GM20000 (cell line): ENCODE measurements around the gene MFSD8.
"Not testable (repeated sequence)": the region's sequence is repeated elsewhere in the genome, so short reads cannot be mapped to it uniquely, and the experiment has no call there.

Experiments used
- DNase-seq: peaks from one replicate; pipeline ENCODE4 v3.0.0; 2012; ENCODE audit warnings: low spot score
- TF ChIP-seq, protein P1 (sequence below): IDR thresholded peaks from 2 replicates; pipeline ENCODE4 v1.5.1; 2012; ENCODE audit warnings: mild to moderate bottlenecking, control low read depth; ENCODE audit errors: extremely low read depth, missing control alignments

MFSD8 gene

GRCh38 chr4:127922226-127922625, 42.7 kb downstream of the MFSD8 start:
- TF ChIP-seq, protein P1, sequence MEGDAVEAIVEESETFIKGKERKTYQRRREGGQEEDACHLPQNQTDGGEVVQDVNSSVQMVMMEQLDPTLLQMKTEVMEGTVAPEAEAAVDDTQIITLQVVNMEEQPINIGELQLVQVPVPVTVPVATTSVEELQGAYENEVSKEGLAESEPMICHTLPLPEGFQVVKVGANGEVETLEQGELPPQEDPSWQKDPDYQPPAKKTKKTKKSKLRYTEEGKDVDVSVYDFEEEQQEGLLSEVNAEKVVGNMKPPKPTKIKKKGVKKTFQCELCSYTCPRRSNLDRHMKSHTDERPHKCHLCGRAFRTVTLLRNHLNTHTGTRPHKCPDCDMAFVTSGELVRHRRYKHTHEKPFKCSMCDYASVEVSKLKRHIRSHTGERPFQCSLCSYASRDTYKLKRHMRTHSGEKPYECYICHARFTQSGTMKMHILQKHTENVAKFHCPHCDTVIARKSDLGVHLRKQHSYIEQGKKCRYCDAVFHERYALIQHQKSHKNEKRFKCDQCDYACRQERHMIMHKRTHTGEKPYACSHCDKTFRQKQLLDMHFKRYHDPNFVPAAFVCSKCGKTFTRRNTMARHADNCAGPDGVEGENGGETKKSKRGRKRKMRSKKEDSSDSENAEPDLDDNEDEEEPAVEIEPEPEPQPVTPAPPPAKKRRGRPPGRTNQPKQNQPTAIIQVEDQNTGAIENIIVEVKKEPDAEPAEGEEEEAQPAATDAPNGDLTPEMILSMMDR, result no peak
- DNase-seq, result no peak

DNA sequence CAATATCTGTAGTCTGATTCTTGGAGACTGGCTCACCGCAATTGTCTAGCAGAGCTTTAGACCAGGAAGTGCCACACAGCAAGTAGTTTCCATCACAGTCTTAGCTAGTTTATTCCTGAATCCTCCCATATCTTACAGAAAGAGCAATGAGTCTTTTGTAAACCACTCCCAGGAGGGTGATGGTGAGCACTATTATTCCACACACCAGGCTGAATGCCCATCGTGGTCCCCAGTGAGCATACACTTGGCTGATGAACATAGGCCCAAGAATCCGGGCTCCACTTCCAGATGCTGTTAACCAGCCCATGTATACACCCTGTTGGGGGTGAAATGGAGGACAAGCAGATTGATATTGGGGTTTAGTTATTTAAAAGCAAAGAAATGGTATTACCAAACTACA, 44.5 kb downstream of the MFSD8 start:
- no peak for DNase-seq
- TF ChIP-seq, protein P1, result no peak

DNA sequence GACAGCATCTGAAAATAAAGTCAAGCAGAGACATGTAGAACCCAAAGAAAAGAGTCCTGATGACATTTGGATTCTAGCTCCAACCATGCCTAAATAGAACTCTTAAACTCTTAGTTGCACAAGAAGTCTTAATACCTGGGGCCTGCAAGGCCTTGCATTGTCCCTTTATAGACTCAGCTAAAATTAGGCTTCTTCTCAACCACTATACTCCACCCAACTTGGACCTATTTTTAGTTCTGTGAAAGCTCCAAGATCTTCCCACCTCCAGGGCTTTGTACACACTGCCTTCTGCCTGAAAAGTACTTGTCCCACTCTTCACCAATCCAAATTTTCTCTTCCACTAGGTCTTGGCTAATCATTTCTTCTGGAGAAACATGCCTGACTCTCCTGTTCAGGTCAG, 47.8 kb downstream of the MFSD8 start:
- no peak for DNase-seq
- TF ChIP-seq, protein P1, result no peak

DNA sequence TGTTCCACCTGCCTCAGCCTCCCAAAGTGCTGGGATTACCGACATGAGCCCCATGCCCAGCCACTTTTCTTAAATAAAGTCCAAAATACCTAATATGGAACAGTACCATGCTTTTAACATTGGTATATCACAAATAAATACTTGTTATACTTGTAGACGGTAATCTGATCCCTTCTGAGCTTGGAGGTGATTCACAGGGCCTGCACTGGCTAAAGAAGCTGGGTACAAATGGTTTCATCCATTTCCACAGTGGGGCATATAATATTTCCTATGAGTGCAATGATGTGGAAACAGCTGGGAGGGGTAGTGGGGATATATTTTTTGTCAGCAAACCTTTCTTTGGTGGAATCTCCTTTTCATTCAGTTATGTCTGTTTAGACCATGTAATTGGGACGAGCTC, 48.5 kb downstream of the MFSD8 start:
- TF ChIP-seq, protein P1, result no peak
- DNase-seq, result no peak

DNA sequence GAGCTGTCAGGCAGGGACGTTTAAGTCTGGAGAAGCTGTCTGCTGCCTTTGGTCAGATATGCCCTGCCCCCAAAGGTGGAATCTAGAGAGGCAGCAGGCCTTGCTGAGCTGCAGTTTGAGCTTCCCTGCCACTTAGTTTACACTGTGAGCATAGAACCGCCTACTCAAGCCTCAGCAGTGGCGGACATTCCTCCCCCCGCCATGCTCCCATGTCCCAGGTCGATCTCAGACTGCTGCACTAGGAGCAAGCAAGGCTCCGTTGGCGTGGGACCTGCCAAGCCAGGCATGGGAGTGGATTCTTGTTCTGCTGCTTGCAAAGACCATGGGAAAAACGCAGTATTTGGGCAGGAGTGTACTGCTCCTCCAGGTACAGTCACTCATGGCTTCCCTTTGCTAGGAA, 59.9 kb downstream of the MFSD8 start:
- TF ChIP-seq, protein P1, result no peak
- DNase-seq, result no peak

- not testable (repeated sequence) for DNase-seq
Measured at GRCh38 chr4:127899682-127900081, 65.3 kb downstream of the MFSD8 start.

DNA sequence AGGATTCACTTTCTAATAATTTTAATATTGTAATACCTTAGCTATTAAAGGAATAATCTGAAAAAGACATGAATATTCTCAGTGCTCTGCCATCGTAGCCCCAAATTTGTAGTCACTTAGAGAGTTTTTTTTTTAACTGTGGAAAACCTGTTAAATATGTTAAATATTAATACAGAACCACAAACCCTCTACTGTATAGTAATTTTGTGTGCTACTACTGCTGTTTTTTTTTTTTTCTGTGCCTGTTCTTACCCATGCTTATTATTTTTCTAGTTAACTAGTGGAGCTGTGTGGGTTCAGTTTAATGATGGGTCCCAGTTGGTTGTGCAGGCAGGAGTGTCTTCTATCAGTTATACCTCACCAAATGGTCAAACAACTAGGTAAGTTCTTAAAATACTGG, 68.4 kb downstream of the MFSD8 start:
- TF ChIP-seq, protein P1, result no peak
- no peak for DNase-seq

DNA sequence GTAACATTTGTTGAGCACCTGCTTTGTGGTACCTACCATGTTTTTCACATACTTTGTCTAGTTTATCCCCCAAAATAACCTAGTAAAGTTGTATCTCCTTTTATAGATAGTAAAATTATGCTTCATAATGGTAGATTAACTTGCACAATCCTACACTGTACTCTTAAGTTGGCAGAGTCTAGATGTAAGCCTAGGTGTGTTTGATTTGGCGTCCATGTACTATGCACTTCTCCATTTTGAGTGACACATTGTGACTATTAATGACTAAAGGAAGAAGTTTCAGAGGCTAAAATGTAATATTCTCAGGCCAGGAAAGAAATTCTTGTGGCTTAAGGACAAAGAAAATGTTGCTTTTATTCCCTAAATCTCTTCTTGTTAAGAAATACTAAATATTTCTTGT, 68.9 kb downstream of the MFSD8 start:
- TF ChIP-seq, protein P1, result no peak
- DNase-seq, result no peak
